ENCODE measurements around the gene LPP.
"Not testable (repeated sequence)": the region's sequence is repeated elsewhere in the genome, so short reads cannot be mapped to it uniquely, and the experiment has no call there.

The LPP gene

DNA sequence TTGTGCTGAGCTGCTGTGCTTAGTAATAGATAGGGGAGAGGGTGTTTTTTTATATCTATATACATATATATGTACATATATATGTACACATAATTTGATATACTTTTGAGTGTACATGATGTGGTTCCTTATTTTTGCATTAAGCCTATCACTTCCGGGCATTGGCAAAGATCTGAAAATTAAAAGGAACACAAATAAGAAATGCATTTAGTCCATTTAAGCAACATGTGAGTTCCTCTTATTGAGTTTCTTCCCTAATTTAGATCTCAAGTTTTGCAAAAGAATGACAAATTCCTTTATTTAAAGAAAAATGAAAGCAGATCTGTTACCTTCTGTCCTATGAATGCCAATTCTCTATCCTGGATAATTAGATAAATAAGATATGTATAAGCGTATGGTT is 435.1 kb downstream of the LPP start:
- no peak for DNase-seq (ENCODE audit: low spot score)

DNA sequence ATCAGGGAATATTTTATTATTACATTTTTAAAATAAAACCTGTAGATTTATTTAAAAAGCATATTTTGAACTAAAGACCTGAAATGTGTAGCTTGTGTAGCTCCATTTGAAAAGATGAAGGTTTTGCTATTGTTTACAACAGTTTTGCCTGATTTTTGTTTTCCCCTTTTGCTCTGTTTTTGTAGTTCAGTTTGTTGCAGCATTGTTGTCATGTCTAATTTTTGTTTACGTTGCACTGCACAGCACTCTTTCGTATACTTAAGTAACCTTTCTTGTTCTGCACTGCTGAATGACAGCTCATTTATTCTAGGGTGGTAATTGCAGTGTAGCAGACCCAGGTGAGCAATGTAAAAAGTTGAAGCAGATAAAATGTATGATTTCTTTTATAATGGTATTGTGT is 435.8 kb downstream of the LPP start:
- DNase-seq (ENCODE audit: low spot score), result no peak

DNA sequence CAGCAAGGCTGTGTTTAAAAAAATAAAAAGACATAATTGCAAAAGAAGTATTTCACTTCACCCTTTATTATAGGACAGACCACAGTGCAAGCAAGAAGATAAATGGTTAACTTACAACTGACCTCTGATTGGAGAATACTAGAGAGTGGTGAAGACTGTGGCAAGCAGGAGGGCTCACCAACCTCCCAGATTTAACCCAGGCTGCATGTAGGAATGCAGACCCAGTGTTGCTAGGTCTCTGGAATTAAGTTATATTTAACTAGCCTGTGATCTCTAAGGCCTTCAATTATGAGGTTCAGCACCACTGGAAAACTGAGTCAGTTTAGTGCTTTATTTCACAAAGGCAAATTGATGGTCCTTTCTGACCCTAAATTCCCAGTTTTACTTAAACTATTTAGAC is 436.6 kb downstream of the LPP start:
- DNase-seq (ENCODE audit: low spot score), result no peak

DNA sequence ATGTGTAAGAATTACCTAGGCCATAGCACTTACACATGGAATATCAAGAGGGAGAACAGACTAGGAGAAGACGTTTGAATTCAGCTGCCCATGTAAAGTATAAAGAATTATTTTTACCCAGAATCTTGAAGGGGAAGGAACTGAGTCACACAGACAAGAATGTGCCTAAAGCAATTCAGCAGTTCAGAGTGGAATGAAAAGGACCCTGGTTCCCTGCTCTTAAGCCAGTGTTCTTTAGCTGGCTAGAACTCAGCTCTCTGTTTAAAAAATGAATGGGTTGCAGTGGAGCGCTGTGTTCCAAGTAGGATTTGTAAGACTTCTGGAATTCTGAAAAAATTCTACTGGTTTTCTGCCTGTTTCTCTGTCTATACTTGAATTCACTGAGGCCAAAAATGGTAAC is 440.2 kb downstream of the LPP start:
- DNase-seq (ENCODE audit: low spot score), result peak; percentile 52

DNA sequence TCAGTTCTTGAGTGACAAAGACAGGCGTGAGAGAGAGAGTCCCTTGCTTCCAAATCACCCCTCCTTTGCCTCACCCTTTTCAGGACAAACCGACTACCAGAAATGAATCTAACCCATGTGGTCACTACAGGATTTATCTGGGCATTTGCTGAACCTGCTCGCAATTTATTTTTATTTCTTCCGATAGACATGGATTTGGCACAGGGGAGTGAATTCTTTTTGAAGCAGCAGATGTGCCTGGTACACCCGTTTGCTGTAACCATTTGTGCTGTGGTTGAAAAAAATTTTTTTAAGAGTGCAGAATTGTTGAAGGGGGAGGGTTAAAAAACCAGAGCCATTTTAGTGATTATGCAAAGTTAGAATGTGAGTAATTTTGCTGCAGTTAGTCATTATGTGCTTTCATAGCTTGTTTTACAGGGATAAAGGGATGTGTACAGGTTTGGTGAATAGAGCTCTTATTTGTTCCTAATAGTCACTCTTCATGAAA is 442.0 kb downstream of the LPP start:
- no peak for DNase-seq (ENCODE audit: low spot score)

DNA sequence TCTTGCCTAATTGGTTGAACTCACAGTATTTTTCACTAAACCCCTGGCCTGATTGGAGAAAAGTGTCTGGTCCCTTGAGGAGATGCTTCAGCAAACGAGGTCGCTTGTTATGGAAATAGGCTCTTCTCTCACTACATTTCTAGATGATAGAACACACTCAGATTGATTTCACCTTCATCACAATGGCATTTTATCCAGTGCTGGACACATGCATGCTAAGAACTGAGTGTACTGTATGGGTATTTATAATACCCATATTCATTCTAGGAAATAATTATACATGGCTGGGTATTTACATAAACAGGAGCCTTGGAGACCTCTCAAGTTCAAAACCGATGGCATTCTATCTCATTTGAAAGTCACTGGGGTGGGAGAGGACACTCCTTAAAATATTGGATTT is 444.9 kb downstream of the LPP start:
- no peak for DNase-seq (ENCODE audit: low spot score)

DNA sequence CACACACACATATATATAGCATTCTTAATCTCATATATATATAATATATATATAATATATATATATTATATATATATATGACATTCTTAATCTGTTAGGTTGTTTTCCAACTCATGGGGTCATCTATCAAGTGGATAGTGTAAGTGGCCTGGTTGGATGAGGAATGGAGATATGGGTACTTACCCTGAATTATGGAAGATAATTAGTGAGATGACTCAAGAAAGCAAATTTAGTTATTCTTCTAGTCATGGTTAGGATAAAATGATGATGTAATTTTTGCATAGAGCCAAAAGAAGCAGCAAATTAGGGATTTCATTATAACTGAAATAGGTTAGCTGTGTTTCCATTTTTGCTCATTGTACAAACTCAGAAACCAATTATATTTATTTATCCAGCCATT is 448.2 kb downstream of the LPP start:
- no peak for DNase-seq (ENCODE audit: low spot score)

DNA sequence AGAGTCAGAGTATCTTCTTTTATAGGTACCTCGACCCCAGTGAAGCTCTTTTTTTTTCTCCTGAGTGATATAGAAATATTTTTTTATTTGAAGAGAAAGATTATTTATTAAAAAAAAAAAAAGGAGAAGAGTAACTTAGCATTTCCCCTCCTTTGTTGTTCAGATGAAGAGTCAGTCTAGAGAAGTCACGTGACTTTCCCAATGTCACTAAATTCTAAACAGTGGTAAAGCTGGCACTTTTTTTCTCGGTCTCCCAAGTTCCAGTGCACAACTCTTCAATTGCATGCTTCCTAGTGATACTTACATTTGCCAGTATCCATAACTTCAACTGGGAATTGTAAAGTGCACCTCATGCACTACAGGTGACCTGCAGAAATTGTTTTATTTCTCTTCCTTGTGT is 448.7 kb downstream of the LPP start:
- DNase-seq (ENCODE audit: low spot score), result no peak

DNA sequence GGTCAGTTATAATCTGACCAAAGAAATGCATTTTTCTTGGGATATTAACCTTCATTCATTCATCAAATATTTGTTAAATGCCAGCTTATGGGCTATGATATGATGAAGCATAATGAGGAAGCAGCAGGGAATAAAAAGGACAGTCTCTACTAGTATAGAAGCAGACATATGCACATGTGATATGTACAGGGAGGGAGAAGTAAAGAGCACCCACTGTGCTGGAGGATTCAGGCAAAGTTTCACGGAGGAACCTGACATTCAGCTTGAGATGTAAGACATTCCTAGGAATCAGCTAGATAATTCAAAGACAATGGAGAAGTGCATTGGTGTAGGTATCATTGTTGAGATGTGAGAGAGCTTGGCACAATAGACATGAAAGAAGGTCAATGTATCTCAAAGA is 450.7 kb downstream of the LPP start:
- no peak for DNase-seq (ENCODE audit: low spot score)

DNA sequence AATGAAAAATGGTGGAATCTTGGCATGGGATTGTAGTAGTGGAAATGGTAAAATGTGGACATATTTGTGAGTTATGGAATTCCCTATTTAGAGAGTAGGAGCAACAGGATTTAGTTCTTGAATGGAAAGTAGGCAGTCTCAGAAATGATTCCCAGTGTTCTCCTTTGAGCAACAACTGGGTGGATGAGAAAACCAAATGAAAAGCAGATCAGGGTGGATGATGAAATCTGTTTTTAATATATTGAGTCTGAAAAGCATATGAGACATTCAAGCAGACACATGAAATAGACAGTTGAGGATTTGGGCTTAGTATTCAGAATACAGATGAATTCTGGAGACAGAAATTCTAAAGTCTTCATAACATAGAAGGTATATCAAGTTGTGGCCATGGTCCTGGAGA is 451.3 kb downstream of the LPP start:
- DNase-seq (ENCODE audit: low spot score), result no peak

DNA sequence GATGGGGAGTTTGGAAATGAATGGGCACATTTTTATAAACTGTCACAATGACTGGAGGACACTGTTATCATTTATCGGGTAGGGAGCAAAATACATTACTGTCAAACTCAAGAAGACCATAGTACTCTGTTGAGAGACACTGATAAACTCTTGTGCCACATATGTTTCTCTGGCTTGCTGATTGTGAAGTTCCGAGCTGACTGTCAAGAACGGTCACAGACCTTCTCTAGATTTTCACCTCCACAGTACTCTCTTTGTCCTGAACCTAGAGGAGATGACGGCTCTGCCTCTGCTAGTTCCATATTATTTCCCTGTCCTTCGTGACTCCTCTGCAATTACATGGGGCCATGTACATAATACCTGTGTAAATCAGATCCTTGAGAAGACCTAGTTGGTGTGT is 451.9 kb downstream of the LPP start:
- DNase-seq (ENCODE audit: low spot score), result no peak

DNA sequence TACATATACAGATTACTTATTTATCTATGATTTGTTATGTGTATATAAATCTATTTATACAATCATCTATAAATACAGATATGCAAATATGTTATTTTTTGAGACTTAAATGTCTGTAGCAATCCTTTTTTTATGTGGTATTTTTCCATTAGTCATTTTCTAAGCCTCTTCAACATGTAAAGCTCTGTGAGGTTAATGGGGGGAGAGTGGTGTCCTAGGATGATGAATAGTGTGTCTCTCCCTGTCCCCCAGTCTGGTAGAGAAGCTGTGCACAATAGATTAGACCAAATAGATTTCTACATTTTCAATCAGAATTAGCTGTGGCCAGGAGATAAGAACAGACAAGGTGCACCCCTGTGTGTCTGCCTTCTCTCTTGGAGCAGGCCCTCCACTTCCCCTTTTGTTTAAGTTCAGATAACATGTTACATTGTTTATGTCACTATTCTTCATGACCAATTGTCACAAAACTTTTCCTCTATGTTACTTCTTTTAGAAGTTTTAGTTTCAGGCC is 453.9 kb downstream of the LPP start:
- DNase-seq (ENCODE audit: low spot score), result no peak

DNA sequence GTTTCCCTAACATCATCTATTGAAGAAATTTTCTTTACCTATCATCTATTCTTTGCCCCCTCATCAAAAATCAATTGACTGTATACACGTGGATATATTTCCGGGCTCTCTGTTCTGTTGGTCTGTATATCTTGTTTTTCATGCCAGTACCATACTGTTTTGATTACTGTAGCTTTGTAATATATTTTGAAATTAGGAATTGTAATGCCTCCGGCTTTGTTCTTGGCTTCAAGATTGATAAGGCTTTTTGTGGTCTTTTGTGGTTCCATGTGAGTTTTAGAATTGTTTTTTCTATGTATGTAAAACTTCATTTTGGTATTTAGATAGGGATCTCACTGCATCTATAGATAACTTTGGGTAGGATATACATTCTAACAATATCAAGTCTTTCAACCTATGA is 454.4 kb downstream of the LPP start:
- DNase-seq (ENCODE audit: low spot score), result no peak

DNA sequence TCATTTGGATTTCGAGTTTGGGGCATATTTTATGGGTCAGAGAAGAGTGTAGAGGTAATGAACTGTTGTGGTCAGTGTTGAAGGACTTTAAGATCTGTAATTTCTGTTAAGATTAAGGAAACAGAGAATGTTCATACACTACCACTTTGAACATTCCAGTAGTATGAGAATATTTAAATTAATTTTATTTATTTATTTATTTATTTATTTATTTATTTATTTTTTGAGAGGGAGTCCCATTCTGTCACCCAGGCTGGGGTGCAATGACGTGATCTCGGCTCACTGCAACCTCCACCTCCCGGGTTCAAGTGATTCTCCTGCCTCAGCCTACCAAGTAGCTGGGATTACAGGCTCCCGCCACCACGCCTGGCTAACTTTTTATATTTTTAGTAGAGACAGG is 459.8 kb downstream of the LPP start:
- not testable (repeated sequence) for DNase-seq (ENCODE audit: low spot score)

DNA sequence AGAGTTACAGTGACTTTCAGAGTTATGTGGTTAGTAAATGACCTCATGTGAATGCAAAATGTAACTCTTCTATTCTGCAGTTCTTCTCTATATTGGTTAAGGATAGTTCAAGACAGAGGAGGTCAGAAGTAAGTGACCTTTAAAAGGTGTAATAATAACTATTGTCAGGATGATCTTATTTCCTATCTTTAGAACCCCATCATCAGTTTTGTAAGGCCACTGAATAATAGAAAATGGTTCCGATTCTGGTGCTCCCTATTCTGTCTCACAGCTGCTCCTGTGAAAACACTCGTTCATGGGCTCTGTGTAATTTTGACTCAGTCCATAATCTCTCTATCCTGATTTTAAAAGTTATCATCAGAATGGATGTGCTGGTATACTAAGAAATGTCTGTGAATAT is 463.3 kb downstream of the LPP start:
- DNase-seq (ENCODE audit: low spot score), result no peak

DNA sequence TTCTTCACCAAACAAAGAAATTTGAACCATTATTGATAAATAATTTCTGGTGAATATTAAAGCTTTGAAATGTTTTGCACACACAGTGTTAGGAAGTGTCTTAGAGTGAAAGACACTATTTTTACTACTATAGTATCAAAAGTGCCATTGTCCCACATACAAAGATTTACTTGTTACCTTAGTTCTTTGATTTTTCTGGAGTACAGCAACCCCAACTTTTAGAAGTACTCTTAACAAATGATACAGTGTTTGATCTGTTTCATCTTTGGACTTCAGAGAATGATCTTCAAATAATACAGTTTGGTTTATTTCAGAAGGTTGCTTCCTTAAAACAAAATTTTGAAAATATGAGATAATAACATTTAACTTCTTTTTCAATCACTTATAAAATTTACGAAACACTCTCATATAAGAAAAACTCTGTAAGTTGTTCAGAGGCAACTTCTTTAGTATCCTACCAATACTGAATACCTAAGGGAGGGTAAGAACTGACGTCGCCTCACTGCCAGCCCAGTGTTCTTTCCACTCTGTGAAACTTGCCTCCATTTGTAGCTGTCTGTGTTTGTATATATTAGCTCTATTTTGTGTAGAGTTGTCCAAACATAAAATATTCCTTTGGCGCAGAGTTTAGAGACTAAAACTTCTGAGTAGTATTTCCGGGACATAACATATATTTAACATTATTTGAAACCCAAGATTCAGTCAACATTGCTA is 464.2 kb downstream of the LPP start:
- no peak for DNase-seq (ENCODE audit: low spot score)

DNA sequence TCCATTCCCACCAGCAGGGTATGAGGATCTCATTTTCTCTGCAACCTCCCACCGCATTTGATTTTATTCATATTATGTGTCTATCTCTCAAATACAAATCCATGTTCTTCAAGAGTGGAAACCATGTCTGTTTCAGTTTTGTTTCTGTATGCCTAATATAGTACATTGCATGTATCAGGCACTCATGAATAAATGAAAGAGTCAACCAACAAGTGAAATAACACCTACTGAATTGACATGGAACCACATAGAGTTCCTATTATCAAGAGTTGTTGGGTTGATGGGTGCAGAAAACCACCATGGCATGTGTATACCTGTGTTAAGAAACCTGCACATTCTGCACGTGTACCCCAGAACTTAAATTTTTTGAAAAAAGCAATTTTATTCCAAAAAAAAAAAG is 466.8 kb downstream of the LPP start:
- DNase-seq (ENCODE audit: low spot score), result no peak

DNA sequence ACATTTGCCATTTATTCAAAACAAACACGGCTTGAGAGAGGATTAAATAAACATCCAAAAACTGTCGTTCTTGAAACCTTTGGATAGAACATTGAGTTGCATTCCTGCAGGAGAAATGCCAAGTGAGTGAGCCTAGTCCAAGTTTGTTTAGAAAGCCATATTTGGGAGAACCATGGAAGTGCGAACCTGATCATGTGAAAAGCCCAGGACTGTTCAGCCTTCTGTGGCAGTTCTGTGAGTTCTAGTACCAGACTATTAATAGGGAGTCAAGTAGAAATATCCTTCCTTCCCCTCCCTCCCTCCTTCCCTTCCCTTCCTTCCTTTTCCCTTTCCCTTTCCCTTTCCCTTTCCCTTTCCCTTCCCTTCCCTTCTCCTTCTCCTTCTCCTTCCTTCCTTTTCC is 470.4 kb downstream of the LPP start:
- DNase-seq (ENCODE audit: low spot score), result peak; percentile 51

DNA sequence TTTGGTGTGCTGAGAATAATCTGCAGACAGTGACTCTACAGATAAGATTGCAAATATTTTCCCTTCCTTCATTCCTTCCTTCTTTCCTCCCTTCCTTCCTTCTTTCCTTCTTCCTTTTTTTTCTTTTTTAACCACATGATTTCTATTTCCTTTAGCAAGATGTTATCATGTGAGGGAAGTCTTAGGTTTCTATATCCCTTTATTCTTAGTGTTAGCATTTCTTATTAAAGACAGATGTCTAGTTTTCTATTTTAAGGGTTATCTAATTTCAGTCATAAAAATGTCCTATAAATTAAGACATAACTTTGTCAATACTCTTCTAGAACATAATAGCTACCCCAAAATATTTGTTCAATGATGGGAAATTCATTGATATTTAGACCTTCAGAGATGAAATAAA is 470.9 kb downstream of the LPP start:
- DNase-seq (ENCODE audit: low spot score), result no peak

DNA sequence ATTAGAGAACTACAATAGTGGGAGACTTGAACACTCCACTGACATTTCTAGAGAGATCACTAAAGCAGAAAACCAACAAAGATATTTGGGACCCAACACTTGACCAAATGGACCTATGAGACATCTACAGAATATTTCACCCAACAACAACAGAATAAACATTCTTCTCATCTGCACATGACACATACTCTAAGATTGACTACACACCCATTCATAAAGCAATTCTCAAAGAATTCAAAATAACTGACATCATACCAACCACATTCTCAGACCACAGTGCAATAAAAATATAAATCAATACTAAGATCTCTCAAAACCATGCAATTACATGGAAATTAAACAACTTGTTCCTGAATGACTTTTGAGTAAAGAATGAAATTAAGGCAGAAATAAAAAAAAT is 473.7 kb downstream of the LPP start:
- DNase-seq (ENCODE audit: low spot score), result no peak

DNA sequence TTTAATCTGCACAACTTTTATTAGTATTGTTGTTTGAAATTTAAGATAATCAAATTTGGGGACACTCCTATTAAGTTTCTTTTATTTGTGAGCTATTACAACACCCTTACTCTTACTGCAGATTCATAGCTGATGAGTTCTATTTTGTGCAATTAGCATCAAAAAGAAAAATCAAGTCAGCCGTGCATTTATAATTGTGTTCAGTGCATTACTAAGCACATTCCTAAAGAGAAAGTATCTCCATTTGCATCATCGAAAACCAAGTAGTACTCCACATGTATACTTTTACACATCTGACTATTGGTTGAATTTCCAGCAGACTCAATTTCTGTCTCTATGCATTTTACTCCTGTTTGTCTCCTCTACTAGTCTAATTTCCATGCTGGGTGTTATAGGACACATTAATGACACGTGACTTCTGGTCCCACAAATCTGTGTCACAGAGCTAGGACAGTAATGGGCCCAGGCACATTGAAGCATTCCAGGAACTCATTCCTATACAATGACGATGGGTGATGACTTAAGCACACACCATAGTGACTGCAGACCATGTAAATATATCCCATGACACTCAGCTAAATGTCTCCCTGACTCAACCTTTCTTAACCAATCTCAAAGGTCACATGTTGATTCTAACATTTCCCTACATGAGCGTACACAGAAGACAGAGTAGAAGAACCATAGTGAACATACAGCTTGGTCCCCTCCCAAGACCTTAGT is 477.5 kb downstream of the LPP start:
- DNase-seq (ENCODE audit: low spot score), result no peak

DNA sequence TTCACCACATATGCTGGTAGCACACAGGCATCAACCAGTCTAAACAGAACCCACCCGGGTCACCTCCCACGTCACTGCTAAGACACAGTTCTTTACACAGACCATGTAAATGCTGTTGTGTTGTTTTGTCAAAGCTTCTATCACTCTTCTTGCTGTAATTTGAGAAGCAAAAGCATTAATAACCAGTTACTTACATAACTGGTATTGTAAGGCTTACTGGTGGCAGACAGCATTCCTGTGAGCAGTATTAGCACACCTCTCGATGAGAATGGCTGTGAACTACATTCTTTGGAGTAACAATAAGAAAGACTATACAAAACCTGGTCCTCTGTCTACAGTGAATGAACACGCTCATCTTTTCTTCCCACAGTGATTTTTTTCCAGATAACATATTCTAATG is 479.2 kb downstream of the LPP start:
- no peak for DNase-seq (ENCODE audit: low spot score)

DNA sequence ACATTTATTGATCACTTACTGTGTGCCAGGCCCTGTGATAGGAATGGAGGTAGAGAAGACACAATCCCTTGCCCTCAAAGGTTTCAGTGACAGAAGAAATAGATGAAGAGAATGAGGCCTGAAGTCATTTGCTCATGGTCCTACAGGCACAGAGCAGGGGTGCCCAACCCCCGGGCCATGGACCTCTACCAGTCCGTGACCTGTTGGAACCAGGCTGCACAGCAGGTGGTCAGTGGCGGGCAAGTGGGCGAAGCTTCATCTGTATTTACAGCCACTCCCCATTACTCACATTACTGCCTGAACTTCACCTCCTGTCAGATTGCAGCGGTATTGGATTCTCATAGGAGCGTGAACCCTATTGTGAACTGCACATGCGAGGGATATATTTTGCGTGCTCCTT is 480.3 kb downstream of the LPP start:
- DNase-seq (ENCODE audit: low spot score), result no peak

Measured in Ammon's horn (tissue), 1 donor.